A549 (cell line): ENCODE data around the gene ARL15.

Source experiments
- CEBPB ChIP-seq, 2 experiments: fragments of >200 bp in 1 of 2; sonication (Bioruptor Twin) in 1 of 2; formaldehyde crosslinking in 1 of 2; IDR thresholded peaks; 2 replicates each; pipeline ENCODE4 v1.6.1; 2012 to 2016
- EP300 ChIP-seq, 2 experiments: fragments of >200 bp; sonication (Bioruptor Twin); formaldehyde crosslinking; IDR thresholded peaks; 2 replicates in 1 of 2; 3 replicates in 1 of 2; pipeline ENCODE4 v1.6.1; 2016 to 2017

DNA sequence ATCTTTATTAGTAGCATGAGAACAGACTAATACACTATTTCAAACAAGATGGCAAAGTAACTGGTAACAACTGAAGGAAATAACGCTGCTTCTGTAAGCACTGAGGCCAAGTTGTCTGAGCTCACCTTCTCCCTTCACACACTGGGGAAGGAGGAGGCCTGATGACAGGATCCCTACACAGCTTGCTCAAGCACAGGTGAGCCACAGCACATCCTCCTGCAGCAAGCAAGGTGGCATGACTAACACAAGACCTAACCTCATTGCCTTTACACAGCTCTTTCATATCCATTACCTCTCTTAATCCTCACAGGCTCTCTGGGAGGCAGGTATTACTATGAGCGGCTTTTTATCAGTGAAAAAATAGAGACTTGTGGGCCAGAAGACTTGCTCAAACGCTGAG lies 83.3 kb downstream of the ARL15 start:
- TF ChIP-seq EP300 (IDR thresholded peaks at IDR 0.05) (no peak), CEBPB (IDR thresholded peaks at IDR 0.05) (no peak)
